ENCODE data around the gene NAALADL1.

- TF ChIP-seq CTCF (IDR thresholded peaks at IDR 0.05) (no peak), POLR2A (IDR thresholded peaks at IDR 0.05) (no peak), EP300 (IDR thresholded peaks at IDR 0.05; ENCODE audit: low read depth) (no peak)
Measured at GRCh38 chr11:65077451-65077850, 19.1 kb upstream of the NAALADL1 start.

Data from transverse colon (tissue), 3 donors.